PFSK-1 (cell line): ENCODE data around the gene SEC31A.

ENCODE experiments used
- FOXP2 ChIP-seq: optimal IDR thresholded peaks from 2 replicates; pipeline ENCODE3; 2011; ENCODE audit warnings: borderline replicate concordance, control low read depth, inconsistent platforms; ENCODE audit not compliant: insufficient read depth; ENCODE audit errors: extremely low read length, extremely low read depth
- POLR2AphosphoS5 ChIP-seq: IDR thresholded peaks from 2 replicates; pipeline ENCODE4 v1.6.1; 2012; ENCODE audit warnings: low read depth, mild to moderate bottlenecking, control low read depth, low read length, moderate library complexity
- REST ChIP-seq, 2 experiments: IDR thresholded peaks; 2 replicates each; pipeline versions ENCODE4 v1.6.1 to v1.8.0; 2011 to 2012; ENCODE audit warnings: low read depth in 2 of 2, low read length in 2 of 2, control low read depth in 1 of 2, inconsistent platforms in 1 of 2, mild to moderate bottlenecking in 1 of 2, moderate library complexity in 1 of 2; ENCODE audit not compliant: insufficient read depth in 1 of 2
- SIN3A ChIP-seq: IDR thresholded peaks from 2 replicates; pipeline ENCODE4 v1.6.1; 2012; ENCODE audit warnings: mild to moderate bottlenecking, low read length, moderate library complexity, borderline replicate concordance; ENCODE audit not compliant: insufficient read depth
- TAF1 ChIP-seq: IDR thresholded peaks from 2 replicates; pipeline ENCODE4 v1.6.1; 2012; ENCODE audit warnings: low read length, control low read depth, borderline replicate concordance; ENCODE audit not compliant: insufficient read depth

SEC31A gene

GRCh38 chr4:82777857-82778525 lies 113.0 kb downstream of the SEC31A start:
- no peak for TF ChIP-seq SIN3A
- TF ChIP-seq TAF1, result no peak
- no peak for TF ChIP-seq FOXP2
- no peak for TF ChIP-seq REST (IDR thresholded peaks at IDR 0.05; ENCODE audit: insufficient read depth in 1 of 2, low read depth in 2 of 2, low read length in 2 of 2)
- TF ChIP-seq POLR2AphosphoS5, result no peak

- no peak for TF ChIP-seq POLR2AphosphoS5
- no peak for TF ChIP-seq SIN3A
- no peak for TF ChIP-seq REST (IDR thresholded peaks at IDR 0.05; ENCODE audit: insufficient read depth in 1 of 2, low read depth in 2 of 2, low read length in 2 of 2)
- no peak for TF ChIP-seq FOXP2
- TF ChIP-seq TAF1, result no peak
Observed at GRCh38 chr4:82776925-82777542, 113.9 kb downstream of the SEC31A start.

GRCh38 chr4:82775243-82775642 lies 115.7 kb downstream of the SEC31A start:
- TF ChIP-seq SIN3A (no peak), POLR2AphosphoS5 (no peak), REST (IDR thresholded peaks at IDR 0.05; ENCODE audit: insufficient read depth in 1 of 2, low read depth in 2 of 2, low read length in 2 of 2) (no peak), TAF1 (no peak), FOXP2 (no peak)

- TF ChIP-seq SIN3A (no peak), REST (IDR thresholded peaks at IDR 0.05; ENCODE audit: insufficient read depth in 1 of 2, low read depth in 2 of 2, low read length in 2 of 2) (no peak), FOXP2 (no peak)
Observed at GRCh38 chr4:82774711-82775171, 116.2 kb downstream of the SEC31A start.

- no peak for TF ChIP-seq TAF1
- TF ChIP-seq REST (IDR thresholded peaks at IDR 0.05; ENCODE audit: insufficient read depth in 1 of 2, low read depth in 2 of 2, low read length in 2 of 2), result no peak
- no peak for TF ChIP-seq FOXP2
Observed at GRCh38 chr4:82773057-82773456, 117.9 kb downstream of the SEC31A start.
